Left renal pelvis (tissue), 4 donors: Measurements from ENCODE around the gene UQCRC1. TPM values are rescaled to one million over a fixed set of nuclear protein-coding genes. Genes with fewer than 3 reads are reported as not detected.

Experiments
- DNase-seq, 4 donors: peaks; one replicate each; pipeline ENCODE4 v3.0.0-alpha.2; 2013; ENCODE audit warnings: low read depth in 4 of 4, low spot score in 3 of 4
- polyA plus RNA-seq, 4 donors: library from polyadenylated mRNA; unstranded; fragments of 120-200 nt; gene quantifications; one replicate each; pipeline ENCODE4 v1.2.1, GENCODE V29; 2013; ENCODE audit not compliant: insufficient read length in 4 of 4

UQCRC1 gene
- polyA plus RNA-seq, 4 donors: 124 to 300 (median 248) TPM

DNA sequence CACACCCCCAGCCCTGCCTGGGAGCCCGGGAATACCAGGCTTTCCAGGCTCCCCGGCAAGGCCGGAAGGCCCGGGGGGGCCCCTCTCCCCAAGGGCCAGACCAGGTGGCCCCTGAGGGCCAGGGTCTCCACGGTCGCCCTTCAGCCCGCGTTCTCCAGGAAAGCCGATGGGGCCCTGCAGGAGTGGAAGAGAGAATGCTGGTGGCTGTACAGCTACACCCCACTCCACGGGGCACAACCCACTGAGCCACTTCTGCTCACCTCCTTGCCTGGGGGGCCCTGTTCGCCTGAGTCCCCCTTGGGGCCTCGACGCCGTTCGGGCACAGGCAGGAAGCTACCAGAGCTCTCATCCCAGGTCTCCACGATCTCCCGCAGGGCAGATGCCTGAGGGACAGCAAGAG is 34.1 kb downstream of the UQCRC1 start:
- no peak for DNase-seq

GRCh38 chr3:48573973-48574585 is 35.4 kb downstream of the UQCRC1 start:
- DNase-seq: no peak

GRCh38 chr3:48572517-48572916 is 36.9 kb downstream of the UQCRC1 start:
- DNase-seq: no peak

- no peak for DNase-seq
Observed at GRCh38 chr3:48571938-48572337, 37.5 kb downstream of the UQCRC1 start.

GRCh38 chr3:48569808-48570450 is 39.5 kb downstream of the UQCRC1 start:
- DNase-seq: no peak

- no peak for DNase-seq
Observed at GRCh38 chr3:48569400-48569799, 40.0 kb downstream of the UQCRC1 start.

- DNase-seq: no peak
Observed at GRCh38 chr3:48568476-48568875, 41.0 kb downstream of the UQCRC1 start.

DNA sequence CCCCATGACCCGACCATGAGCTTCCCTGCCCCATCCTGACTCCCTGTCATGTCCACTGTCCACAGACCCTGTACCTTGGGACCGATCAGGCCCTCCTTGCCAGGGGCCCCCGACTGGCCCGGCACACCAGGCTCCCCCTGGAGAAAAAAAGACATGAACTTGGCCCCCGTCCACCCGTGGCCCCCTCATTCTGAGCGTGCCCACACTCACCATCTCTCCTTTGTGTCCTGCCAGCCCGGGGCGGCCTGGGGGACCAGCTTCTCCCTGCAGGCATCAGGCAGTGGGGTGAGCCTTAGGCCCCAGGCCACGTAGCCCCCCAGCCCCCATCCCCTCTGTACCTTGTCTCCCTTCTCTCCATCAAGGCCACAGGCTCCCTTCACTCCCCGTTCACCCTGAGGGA is 41.9 kb downstream of the UQCRC1 start:
- no peak for DNase-seq

- DNase-seq: no peak
Observed at GRCh38 chr3:48567090-48567489, 42.4 kb downstream of the UQCRC1 start.

DNA sequence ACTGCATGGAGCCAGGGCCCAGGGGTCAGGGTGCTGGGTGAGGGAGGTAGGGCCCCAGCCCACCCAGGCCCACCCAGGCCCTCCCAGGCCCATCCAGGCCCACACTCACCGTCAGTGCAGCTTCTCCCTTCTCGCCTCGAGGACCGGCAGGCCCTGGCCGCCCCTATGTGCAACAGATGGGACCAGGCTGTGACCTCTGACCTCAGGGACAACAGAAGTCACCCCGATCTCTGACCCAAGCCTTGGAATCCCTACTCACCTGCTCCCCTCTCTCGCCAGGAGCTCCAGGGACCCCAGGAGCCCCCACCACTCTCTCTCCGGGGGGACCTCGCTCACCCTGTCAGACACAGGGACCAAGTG is 43.1 kb downstream of the UQCRC1 start:
- no peak for DNase-seq

- no peak for DNase-seq
Observed at GRCh38 chr3:48565591-48566400, 43.6 kb downstream of the UQCRC1 start.

- no peak for DNase-seq
Observed at GRCh38 chr3:48565186-48565585, 44.3 kb downstream of the UQCRC1 start.

DNA sequence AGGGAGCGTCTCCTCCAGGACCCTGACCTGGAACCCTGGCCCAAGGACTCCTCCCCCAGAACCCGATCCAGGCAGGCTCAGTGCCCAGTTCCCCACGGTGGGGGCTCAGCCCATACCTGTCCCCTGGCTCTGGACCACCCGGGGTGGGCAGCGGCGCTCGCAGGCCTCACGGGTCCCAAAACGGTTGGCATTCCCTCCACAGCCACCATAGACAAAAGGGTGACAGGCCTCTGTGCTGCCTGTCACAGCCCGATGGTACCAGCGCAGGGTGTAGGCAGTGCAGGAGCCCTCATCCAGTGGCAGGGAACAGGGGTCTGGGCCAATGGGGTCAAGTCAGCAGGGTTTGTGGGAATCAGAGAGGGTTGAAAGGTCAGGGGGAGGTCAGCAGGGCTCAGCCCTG is 44.8 kb downstream of the UQCRC1 start:
- DNase-seq: no peak

GRCh38 chr3:48564022-48564421 is 45.4 kb downstream of the UQCRC1 start:
- no peak for DNase-seq

GRCh38 chr3:48563382-48563918 is 46.0 kb downstream of the UQCRC1 start, which contains the start of gene UCN2:
UCN2 (minus strand) TSS chr3:48563781; CDS start chr3:48563124, 657 bp downstream.
- DNase-seq: no peak

GRCh38 chr3:48562367-48563095 is 46.9 kb downstream of the UQCRC1 start:
- no peak for DNase-seq

DNA sequence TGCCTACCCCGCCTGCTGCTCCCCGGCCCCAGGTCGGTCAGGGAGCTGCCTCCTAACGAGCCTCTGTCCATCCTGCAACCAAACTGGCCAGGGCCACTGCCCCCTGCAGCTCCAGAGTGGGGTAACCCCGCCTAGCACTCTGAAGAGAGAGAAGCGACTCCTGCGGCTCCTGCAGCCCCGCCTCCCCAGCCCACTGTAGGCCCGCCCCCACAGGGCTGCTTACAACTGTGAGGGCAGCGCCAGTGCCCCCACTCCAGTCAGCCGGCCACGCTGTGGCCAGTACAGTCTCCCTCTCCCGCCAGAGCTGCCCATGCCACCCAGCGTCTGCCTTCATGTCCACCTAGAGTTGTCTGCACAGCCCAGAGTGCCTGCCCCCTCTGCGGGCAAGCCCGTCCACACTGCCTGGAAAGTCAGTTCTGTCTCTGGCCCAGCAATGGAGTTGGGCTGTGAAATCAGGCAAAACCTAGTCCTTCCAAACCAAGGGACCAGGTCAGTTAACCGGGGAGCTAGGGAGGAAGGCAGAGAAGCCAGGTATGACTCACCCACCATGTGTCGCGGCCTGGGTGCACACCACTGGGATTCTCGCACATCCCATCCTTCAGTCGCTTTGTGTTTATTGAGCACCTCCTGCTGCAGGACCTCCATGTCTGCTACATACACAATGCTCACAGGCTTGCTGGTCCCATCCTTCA is 48.3 kb downstream of the UQCRC1 start:
- DNase-seq: no peak

DNA sequence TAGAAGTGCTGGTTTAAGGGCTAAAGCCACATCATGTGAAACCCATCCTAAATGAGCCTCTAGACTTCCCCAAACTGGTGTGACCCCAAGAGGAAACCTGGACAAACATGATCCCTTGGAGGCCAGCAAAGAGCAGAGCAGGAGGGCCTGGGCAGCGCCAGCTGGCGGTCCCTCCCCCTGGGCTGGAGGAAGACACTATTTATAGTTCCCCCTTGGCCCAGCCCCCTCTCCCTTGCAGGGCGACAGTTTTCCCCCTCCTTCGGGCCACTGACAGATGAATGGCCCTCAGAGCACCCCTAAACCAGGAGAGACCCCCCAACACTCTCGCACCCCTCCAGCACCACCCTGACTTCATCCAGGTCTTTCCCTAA is 48.8 kb downstream of the UQCRC1 start:
- DNase-seq: no peak

GRCh38 chr3:48558493-48559134 is 50.8 kb downstream of the UQCRC1 start:
- DNase-seq: no peak
